OCI-LY3 (cell line): ENCODE measurements around the gene HSPG2.

ENCODE experiments used
- EZH2phosphoT487 ChIP-seq: fragments of 200-600 bp; shearing (Covaris generic); IDR thresholded peaks from 2 replicates; pipeline ENCODE4 v1.6.1; 2018; ENCODE audit warnings: antibody characterized with exemption, mixed run types, low read depth
- TF ChIP-seq, protein P1 (sequence below): fragments of 200-600, 300-600 bp; sonication (generic); IDR thresholded peaks from 2 replicates; pipeline ENCODE4 v1.5.1; 2014; ENCODE audit warnings: antibody characterized with exemption, low read length, low read depth

DNA sequence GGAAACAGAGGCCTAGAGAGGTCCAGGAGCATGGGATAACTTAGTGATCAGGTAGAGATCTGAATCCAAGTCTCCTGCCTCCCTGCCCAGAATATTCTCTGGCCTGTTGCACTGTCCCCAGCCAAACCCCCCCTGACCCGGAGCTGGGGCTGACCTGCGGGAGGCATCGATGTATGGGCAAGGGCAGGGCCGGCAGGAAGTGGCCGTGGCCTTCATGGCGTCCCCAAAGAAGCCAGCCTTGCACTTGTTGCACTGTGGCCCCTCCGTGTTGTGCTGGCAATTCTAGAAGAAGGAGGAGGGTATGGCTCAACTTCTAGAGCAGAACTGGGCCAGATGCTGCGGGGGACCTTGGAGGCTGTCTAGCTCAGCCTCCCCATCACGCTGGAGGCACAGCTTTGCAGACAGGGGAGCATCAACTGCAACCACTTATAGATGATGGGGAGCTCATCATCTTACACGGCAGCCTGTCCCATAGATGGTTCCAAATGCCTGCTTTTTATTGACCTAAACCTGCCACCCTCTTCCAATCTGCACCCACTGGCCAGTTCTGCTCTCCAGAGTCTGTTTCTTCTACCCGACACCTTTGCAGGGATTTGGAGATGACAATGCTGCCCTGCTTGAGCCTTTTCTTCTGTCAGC lies 58.2 kb downstream of the HSPG2 start:
- TF ChIP-seq, protein P1, sequence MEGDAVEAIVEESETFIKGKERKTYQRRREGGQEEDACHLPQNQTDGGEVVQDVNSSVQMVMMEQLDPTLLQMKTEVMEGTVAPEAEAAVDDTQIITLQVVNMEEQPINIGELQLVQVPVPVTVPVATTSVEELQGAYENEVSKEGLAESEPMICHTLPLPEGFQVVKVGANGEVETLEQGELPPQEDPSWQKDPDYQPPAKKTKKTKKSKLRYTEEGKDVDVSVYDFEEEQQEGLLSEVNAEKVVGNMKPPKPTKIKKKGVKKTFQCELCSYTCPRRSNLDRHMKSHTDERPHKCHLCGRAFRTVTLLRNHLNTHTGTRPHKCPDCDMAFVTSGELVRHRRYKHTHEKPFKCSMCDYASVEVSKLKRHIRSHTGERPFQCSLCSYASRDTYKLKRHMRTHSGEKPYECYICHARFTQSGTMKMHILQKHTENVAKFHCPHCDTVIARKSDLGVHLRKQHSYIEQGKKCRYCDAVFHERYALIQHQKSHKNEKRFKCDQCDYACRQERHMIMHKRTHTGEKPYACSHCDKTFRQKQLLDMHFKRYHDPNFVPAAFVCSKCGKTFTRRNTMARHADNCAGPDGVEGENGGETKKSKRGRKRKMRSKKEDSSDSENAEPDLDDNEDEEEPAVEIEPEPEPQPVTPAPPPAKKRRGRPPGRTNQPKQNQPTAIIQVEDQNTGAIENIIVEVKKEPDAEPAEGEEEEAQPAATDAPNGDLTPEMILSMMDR, result no peak
- no peak for TF ChIP-seq EZH2phosphoT487
